22Rv1 (cell line): ENCODE results near the gene FAM168B.

Source experiments
- H3K27ac ChIP-seq: fragments of 450-650 bp; 2 replicates; pipeline ENCODE4 v1.5.1; 2017
- CTCF ChIP-seq: fragments of 450-650 bp; IDR thresholded peaks from 2 replicates; pipeline ENCODE4 v1.5.1; 2017; ENCODE audit warnings: mild to moderate bottlenecking
- ZFX ChIP-seq: fragments of 450-650 bp; IDR thresholded peaks from 2 replicates; pipeline ENCODE4 v1.6.1; 2017; ENCODE audit warnings: antibody characterized with exemption, borderline replicate concordance

The FAM168B gene

GRCh38 chr2:131023758-131024157, 69.5 kb downstream of the FAM168B start:
- no peak for TF ChIP-seq ZFX
- no peak for TF ChIP-seq CTCF
- H3K27ac ChIP-seq: no peak overlapping the region

GRCh38 chr2:131022731-131023130, 70.5 kb downstream of the FAM168B start:
- TF ChIP-seq CTCF (no peak), ZFX (no peak)
- H3K27ac ChIP-seq: no peak overlapping the region

- H3K27ac ChIP-seq: no peak overlapping the region
- TF ChIP-seq ZFX (no peak), CTCF (no peak)
Measured at GRCh38 chr2:131016826-131017741, 76.2 kb downstream of the FAM168B start.

GRCh38 chr2:131015764-131016163, 77.5 kb downstream of the FAM168B start:
- TF ChIP-seq CTCF (no peak), ZFX (no peak)
- no peak overlapping the region for H3K27ac ChIP-seq

GRCh38 chr2:131014141-131014540, 79.1 kb downstream of the FAM168B start:
- no peak overlapping the region for H3K27ac ChIP-seq
- TF ChIP-seq ZFX (no peak), CTCF (no peak)

GRCh38 chr2:131011486-131011885, 81.8 kb downstream of the FAM168B start:
- no peak for TF ChIP-seq ZFX
- TF ChIP-seq CTCF: no peak
- H3K27ac ChIP-seq: no peak overlapping the region

- no peak overlapping the region for H3K27ac ChIP-seq
- TF ChIP-seq ZFX (no peak), CTCF (no peak)
Measured at GRCh38 chr2:131010566-131010965, 82.7 kb downstream of the FAM168B start.
